ENCODE measurements around the gene RABGAP1L.
"Not testable (repeated sequence)": the region's sequence is repeated elsewhere in the genome, so short reads cannot be mapped to it uniquely, and the experiment has no call there.

The RABGAP1L gene

DNA sequence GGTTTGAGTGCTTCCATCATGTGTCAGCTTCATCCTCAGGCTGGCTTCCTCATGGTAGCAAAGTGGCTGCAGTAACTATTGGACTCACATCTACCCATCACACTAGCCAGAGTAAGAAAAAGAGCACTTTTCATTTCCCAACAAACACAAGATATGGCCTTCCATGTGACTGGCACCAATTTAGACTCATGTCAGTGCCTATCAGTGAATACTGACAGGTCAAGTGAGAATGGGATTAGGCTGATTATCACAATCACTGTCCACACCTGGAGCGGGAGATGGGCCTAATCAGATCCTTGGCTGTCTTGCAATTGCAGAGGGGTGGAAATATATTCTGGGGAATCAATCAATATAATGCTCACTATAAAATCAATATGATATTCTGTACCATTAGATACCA lies 2.9 kb upstream of the RABGAP1L start:
- DNase-seq, result no peak

DNA sequence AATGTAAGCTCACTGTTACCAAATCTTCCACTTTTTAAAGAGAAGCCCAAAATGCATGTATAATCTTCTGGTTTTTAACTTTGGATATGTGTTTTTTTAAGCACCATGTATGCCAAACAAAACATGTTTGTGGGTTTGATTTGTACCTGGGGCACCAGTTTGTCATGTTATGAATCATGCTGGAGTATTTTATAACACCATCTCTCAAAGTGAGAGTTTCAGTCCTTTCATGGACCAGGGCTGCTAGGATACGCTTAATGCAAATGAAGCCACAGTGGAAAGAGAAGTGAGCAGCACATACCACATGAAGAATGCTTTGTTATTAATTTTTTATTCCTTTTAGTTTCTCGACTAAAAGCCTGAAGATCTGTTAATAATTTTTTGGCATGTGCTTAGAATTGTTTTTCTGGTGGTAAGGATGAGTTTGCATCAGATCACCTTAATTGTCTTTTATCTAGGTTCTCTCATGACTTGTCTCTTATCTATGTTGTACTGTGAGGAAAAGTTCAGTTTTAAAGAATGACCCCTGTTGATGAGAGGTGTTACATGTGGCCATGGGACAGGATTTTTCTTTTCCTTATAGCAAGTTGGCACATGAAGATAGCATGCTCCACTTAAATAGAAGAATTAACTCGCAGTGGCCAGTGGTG lies 2.0 kb upstream of the RABGAP1L start:
- no peak for DNase-seq

DNA sequence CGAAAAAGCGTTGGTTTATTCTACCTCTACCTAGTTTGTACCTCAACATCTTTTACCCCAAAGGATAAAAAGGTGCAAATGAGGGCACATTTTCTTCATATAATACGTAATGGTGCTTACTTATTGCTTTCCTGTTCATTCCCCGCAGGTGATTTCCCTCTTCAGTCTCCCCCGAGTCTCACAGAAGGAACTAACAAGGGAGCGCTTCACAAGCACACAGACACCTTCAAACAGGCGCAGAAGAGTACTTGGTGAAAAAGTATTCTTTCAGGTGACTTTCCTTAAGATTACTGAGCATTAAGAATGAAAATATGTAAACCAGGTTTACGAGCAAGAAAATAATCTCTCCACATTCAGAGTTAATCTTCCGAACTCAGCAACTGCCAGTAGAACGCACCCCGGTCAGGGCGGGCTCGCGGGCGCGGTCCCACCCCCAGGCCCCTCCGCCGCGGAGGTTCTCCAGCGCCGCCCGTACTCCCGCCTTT lies 511 bp upstream of the RABGAP1L start:
- peak; percentile 67 for DNase-seq

DNA sequence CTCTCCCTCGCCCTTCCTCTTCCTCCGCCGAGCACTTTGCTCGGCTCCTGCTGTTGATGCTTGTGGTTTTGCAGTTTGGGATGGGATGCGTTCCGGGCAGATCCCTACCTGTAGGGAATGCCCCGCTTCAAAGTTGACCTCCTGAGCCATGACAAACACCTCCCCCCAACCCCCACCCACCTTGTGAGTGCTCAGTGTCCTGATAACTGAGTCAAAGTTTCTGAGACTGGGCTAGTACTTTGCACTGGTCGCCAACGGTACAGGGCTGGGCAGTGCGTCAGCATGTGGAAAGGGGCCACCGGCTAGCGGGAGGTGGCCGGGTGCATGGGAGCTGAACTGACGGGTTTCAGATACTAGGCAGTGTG lies 771 bp downstream of the RABGAP1L start:
- no peak for DNase-seq

DNA sequence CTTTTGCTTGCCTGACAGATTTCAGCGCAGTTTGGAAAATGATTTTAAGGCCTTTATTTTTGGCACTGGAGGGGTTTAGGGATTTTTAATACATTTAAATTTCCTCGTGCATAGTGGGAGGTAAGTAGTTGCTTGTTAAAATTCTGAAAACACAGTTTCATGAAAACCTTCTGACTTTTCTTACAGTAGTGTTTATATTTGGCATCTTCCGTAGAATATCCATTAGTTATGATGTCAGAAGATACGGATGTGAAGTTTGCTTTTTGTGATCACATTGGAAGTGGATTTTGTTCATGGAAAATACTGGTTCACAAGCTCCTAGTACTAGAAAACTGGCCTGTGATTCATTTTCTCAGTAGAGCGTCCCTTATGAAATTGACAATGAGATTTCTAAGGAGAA lies 1.3 kb downstream of the RABGAP1L start:
- DNase-seq, result no peak

DNA sequence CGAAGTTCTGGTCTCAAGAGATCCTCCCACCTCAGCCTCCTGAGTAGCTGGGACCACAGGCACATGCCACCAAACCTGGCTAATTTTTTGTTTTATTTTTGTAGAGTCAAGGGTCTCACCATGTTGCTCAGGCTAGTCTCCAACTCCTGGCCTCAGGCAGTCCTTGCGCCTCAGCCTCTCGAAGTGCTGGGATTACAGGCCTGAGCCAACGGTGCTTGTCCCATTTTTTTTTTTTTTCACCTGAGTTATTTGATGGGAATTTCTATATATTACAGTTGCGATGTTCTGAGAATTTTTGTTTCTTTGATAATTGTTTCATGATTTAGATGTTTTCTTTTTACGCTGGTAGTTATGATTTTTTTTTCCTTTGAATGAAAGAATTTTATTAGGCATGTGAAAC lies 2.5 kb downstream of the RABGAP1L start:
- no peak for DNase-seq

DNA sequence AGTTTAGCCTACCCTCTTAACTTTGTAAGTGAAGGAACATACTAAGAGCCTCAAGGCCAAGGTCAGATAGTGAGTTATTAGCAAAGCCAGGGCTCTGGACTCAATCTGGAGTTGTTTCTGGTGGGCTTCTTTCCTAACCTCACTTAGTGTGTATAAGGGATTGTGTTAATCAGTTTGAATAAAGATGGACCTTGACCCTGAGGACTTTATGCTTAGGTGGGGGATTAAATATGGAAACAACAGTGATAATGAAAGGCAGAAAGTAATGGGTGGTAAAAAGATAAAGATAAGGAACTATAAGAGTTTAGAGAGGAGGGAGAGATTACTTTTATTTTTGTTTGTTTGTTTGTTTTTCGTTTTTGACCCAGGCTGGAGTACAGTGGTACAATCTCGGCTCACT lies 5.5 kb downstream of the RABGAP1L start:
- no peak for DNase-seq

DNA sequence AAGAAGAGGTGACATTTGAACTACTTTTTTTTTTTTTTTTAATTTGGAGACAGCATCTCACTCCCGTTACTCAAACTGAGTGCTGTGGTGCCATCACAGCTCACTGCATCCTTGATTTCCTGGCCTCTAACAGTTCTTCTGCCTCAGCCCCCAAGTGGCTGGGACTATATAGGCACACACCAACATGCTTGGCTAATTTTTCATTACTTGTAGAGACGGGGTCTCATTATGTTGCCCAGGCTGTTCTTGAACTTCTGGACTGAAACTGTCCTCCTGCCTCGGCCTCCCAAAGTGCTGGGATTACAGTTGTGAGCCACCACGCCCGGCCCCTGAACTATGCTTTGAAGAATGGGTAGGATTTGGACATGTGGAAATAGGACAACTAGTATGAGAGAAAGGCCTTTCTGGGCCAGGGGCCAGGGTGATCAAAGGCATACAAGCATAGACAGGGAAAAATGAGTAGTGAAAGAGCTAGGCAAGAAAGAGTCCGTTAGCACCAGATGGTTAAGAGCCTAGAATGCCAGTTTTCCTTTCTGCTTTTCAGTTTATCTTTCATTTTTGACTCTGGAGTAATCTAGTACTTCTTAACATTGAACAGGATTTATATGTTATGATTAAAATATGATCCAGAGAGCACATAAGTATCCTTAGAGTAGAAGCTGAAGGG lies 6.3 kb downstream of the RABGAP1L start:
- DNase-seq, result no peak

DNA sequence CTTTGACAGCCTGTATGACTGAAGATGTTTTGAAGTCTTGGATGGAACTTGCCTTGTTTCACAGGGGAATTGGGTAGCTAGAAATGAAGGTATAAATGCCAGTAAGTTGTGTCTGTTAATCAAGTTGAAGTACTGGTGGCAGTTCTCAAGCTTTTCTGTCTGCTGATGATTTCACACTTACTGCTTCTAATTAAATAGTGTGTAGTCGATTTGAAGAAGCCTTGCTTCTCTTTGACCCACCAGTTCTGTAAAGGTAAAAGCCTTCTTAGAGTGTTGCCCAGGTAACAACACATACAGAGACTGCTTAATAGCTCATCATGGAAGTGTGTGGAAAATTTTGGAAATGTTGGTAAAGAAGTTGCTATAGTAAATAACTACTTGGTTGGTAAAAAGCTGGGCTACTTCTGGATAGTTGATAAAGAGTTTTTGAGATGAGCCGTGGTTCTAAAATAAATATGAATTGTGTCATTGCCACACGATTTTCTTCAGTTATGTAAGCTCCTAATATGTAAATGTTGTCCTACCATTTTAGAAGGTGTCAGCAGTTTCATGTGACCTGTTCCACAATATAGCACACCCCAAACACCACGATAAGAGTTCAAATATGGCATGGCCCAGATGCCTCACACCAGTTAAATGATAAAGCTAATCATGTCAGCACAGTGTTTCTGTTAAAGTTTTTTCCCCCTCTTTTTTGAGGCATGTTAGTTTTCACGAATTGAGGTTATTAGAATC lies 7.4 kb downstream of the RABGAP1L start:
- DNase-seq, result no peak

DNA sequence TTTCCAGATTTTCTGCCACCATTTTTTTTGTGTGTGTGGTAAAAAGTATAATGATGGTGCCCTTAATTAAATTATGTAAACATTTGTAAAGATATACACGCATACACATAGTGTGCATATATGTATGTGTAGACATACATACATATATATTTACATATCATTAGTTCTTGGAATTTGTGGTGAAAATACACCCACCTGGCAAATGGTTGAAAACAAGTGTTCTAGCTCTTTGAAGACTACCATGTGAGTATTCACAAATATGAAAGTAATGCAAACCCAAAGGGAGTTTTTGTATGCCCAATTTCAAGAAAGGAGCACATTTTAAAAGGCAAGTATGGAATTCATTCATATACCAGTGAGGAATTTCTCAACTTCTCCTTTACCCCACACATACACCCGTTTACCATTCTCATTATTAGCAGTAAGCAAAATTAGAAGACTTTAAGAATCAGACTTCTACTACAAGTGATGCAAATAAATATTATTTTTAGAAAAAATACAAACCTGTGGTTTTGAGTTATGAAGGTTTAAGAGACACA lies 8.0 kb downstream of the RABGAP1L start:
- DNase-seq, result no peak

DNA sequence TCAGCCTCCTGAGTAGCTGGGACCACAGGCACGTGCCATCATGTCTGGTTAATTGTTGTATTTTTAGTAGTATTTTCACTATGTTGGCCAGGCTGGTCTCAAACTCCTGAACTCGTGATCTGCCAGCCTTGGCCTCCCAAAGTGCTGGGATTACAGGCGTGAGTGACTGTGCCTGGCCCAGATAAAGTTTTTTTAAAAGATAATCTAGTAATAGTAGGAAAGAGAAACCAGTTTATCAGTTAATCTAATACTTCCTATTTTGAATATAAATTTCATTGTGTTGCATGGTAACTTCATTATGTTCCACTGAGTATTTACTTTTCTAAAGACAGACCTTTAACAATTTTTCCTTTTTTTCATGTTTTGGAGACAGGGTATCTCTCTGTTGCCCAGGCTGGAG lies 10.0 kb downstream of the RABGAP1L start:
- DNase-seq, result no peak

DNA sequence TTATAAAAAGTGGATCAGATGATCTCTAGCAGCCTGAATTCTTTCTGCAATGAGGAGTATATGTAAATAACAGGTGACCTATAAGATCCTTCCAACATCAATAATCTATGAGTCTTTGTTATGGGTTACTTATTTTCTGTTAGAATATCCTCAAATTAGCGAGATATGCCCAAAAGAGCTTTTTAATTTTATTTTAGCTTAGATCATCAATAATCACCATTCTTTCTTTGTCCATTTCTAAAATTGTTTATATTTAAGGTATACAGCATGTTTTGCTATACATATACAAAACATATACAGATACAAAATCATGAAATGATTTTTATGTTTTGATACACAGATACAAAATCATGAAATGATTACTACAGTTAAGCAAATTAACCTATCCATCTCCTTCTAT lies 11.8 kb downstream of the RABGAP1L start:
- DNase-seq, result no peak

DNA sequence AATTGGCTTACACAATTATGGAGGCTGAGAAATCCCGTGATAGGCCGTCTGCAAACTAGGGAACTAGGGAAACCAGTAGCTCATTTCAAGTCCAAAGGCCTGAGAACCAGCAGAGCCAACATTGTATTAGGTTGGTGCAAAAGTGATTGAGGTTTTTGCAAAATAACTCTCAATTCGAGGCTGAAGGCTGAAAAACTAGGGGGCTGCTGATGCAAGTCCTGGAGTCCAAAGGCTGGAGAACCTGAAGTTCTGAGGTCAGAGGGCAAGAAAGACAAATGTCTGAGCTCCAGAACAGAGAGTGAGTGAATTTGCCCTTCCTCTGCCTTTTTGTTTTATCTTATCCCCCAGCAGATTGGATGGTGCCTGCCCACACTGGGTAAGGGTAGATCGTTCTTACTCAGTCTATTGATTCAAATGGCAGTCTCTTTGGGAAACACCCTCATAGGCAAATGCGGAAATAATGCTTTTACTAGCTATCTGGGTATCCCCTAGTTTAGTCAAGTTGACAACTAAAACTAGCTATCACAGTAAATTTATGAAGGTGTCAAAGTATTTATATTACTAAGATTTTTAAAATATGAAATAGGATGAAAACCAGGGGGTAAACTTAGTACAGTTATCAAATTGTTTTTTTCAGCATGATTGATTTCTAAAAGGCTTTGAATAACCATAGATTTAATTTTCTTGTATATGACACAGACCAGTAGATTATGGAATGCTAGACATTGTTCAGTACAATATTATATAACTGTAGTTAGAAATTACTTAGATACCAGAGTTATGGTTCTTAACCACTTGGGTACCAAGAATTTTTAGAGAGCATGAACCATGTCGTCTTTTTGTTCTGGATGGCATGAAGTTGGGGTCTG lies 15.4 kb downstream of the RABGAP1L start:
- no peak for DNase-seq

DNA sequence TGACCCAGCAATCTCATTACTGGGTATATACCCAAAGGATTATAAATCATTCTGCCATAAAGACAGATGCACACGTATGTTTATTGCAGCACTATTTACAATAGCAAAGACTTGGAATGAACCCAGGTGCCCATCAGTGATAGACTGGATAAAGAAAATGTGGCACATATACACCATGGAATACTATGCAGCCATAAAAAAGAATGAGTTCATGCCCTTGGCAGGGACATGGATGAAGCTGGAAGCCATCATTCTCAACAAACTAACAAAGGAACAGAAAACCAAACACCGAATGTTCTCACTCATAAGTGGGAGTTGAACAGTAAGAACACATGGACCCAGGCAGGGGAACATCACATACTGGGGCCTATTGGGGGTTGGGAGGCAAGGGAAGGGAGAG lies 19.1 kb downstream of the RABGAP1L start:
- not testable (repeated sequence) for DNase-seq

DNA sequence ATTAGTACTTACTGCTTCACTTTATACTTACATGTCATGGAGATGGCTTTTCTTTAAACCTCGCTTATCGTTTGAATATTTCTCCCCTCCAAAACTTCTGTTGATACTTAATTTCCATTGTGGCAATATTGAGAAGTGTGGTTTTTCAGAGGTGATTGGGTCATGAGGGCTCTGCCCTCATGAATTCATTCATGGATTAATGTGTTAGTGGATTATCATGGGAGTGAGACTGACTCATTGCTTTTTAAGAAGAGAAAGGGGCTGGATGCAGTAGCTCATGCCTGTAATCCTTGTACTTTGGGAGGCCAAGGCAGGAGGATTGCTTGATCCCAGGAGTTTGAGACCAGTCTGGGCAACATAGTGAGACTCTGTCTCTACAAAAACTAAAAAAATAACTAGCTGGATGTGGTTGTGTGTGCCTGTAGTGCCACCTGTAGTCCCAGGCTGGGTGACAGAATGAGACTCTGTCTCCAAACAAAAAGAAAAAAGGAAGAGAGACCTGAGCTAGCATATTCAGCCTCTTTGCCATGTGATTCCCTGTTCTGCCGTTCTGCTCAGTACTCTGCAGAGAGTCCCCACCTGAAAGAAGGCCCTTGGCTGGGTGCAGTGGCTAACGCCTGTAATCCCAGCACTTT lies 30.2 kb downstream of the RABGAP1L start:
- DNase-seq, result peak; percentile 20

DNA sequence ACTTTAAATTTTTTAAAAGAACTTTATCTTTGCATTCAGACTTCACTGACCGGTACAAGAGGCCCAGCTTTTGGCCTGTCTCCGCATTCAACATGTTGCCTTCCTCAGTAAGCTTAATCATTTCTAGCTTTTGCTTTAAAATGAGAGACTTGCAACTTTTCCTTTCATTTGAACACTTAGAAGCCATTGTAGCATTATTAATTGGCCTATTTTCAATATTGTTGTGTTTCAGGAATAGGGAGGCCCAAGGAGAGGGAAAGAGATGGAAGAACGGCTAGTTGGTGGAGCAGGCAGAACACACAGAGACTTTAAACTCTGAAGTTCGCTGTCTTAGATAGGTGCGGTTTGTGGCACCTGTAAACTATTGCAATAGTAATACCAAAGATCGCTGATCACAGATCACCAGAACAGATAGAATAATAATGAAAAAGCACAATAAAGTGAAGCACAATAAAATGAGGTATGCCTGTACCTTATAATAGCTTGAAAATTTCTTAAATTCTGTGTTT lies 31.4 kb downstream of the RABGAP1L start:
- no peak for DNase-seq

DNA sequence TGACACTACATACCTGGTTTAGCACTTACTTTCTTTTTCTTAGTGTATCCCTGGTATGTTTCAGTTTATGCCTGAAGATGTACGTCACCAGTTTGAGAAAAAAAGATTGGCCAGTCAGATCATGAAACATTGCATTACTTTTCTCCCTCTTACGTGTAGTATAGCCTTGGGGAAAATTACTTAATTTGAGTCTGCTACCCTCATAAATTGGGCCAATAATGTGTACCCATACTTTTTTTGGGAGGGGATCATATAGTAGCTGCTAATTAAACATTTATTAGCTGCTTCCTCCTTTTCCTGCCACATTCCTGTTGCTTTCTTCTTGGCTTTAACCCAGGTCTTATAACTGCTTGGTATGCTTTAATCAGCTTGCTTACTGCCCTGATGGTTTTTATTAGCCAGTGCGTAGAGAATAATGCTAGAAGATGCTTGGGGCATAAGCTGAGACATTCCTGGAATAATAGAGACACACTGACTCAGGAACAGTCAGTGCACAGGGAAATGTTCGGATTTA lies 32.1 kb downstream of the RABGAP1L start:
- DNase-seq, result peak; percentile 11

DNA sequence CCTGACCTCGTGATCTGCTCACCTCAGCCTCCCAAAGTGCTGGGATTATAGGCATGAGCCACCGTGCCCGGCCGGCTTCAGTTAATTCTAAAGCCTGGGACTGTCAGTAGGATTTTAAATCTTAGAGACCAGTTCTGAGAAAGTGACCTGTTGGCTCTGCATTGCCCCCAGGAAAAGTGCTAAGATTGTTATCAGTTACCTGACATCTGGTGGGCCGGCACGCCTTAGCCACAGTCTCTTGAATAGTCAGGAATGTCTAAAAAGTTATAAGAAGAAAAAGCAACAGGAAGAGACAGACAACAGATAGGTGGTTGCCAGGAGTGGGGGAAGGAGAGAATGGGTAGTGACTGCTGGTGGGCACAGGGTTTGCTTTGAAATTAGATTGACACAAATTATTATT lies 35.1 kb downstream of the RABGAP1L start:
- no peak for DNase-seq

DNA sequence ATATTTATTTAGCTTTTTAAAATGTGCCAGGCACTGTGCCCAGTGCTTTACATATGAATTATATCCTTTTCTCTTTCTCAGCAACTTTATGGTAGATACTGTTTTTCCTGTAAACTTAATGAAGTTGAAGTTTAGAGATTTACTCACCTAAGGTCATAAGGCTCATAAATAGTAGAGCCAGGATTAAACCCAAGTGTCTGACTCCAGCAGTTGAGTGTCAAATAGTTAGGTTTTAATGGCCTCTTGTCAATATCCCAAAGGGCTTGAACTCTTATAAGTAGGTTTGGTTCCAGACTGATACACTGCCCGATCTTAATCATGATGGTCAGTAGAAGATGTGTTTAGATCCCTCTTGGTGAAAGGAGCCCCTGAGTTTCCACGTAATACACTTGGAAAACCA lies 37.8 kb downstream of the RABGAP1L start:
- DNase-seq, result no peak

DNA sequence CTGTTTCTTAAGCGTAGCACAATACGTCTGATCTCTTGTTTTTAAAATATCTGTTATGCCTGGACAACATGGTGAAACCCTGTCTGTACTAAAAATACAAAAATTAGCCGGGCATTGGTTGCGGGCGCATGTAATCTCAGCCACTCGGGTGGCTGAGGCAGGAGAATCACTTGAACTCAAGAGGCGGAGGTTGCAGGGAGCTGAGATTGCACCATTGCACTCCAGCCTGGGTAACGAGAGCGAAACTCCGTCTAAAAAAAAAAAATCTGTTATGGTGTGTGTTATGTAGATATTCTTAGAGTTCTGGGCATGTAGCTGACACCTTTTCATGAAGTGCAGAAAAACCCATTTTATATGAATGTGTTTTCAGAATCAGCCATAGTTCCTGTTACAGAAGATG lies 38.2 kb downstream of the RABGAP1L start:
- DNase-seq, result no peak

DNA sequence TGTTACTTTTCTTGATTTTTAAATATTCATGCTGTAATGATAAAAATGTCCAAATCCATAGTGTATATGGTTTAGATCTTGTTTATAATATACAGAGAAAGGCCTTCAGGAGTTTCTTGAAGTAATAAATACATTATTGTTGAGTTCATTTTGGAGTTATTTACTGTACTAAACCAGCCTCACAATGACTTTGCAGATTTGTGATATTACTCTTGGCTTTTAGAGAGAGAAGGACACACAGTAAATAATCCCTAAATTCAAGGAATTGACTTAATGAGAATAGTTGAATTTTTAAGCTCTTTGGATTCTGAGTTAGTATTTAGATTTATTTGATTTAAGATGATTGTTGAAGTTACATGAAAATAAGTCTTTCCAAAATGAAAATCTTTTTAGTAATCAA lies 38.9 kb downstream of the RABGAP1L start:
- no peak for DNase-seq

DNA sequence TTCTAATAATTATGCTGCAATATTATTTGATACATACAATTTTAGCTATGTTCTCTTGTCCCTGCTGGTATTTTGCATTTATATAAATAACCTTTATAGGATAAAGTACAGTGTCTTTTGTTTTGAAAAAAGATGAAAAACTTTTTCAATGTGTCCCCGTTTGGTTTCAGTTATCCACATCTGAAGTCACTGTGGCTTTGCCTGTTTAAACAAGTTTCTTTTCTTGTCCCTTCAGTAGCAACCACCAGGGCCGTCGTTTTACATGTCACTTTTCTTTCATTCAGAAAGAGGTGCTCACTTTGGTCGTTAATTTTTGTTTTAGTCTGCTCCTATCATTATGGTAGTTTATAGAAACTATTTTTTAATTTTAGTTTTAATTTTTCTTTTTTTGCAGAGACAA lies 41.4 kb downstream of the RABGAP1L start:
- no peak for DNase-seq

Measured in CD4-positive, alpha-beta T cell treated with Interleukin-12 subunit alpha and Interleukin-12 subunit beta, for 1 hour (primary cell).